ENCODE data around the gene TAP1. TPM values are rescaled to one million over a fixed set of nuclear protein-coding genes. Genes with fewer than 3 reads are reported as not detected.

The TAP1 gene
- total RNA-seq, 1 experiment from 2014 or later: 12.1 TPM

- no peak overlapping the region for H2BK15ac ChIP-seq (ENCODE audit: low read depth, low read length)
- no CpG with 5 or more reads among the region's 2 CpGs for WGBS (ENCODE audit: extremely low coverage, insufficient read length, low lambda C conversion rate)
- H3K23me2 ChIP-seq (ENCODE audit: insufficient read length, low read depth, low read length, poor library complexity, severe bottlenecking): no peaks in the 10 kb centered on the region
- no peak overlapping the region for H4K8ac ChIP-seq (replicated peaks; ENCODE audit: insufficient read length, low read depth, low read length)
- no peak overlapping the region for H2BK20ac ChIP-seq (ENCODE audit: low read depth, low read length, poor library complexity, severe bottlenecking)
- no peak overlapping the region for H3K14ac ChIP-seq (ENCODE audit: insufficient read depth, low read length)
- no peak overlapping the region for H2AK5ac ChIP-seq (ENCODE audit: insufficient read length, low read length)
- Mint-ChIP-seq H3K4me3 (no peak overlapping the region), H3K4me1 (peaks cover 0 to 9% of the 10 kb centered on the region in 2 experiments; a peak in 2 of 4 replicates), H3K9me3 (no peaks in the 10 kb centered on the region), H3K36me3 (ENCODE audit: insufficient read depth in 1 of 3, low read depth in 3 of 3) (no peaks in the 10 kb centered on the region), H3K27ac (no peak overlapping the region), H3K27me3 (ENCODE audit: low read depth) (peaks cover 14% of the 10 kb centered on the region)
- H2BK120ac ChIP-seq (ENCODE audit: low read depth, low read length, poor library complexity, severe bottlenecking): no peak overlapping the region
- no peaks in the 10 kb centered on the region for H3K9me3 ChIP-seq (ENCODE audit: control insufficient read depth, low read depth, low read length)
- no peak for DNase-seq
- H3K9ac ChIP-seq (ENCODE audit: extremely low read depth, insufficient read length, low read length): no peak overlapping the region
- no peak overlapping the region for H2AFZ ChIP-seq (ENCODE audit: low read length)
- H2BK5ac ChIP-seq (ENCODE audit: insufficient read length, low read length): no peak overlapping the region
- no peak overlapping the region for H3K27ac ChIP-seq (ENCODE audit: insufficient read length, low read depth, low read length)
- no peaks in the 10 kb centered on the region for H3K27me3 ChIP-seq (ENCODE audit: insufficient read depth, low read length)
- H3T11ph ChIP-seq (ENCODE audit: low read length): no peak overlapping the region
- H3K4ac ChIP-seq (ENCODE audit: low read depth, low read length): no peak overlapping the region
- H3K56ac ChIP-seq (ENCODE audit: insufficient read length, low read depth, low read length): no peak overlapping the region
- H3K79me1 ChIP-seq (ENCODE audit: insufficient read depth, low read depth, low read length, poor library complexity, severe bottlenecking): no peaks in the 10 kb centered on the region
- H4K5ac ChIP-seq (ENCODE audit: insufficient read length, low read depth, low read length): no peak overlapping the region
- no peak overlapping the region for H3K23ac ChIP-seq (ENCODE audit: insufficient read length, low read depth, low read length)
- no peak overlapping the region for H2BK12ac ChIP-seq (ENCODE audit: insufficient read length, low read depth, low read length)
- H3K4me2 ChIP-seq (ENCODE audit: insufficient read depth, insufficient read length, low read length): no peak overlapping the region
- H3K79me2 ChIP-seq (ENCODE audit: insufficient read depth, low read length): no peaks in the 10 kb centered on the region
- no peak overlapping the region for H4K91ac ChIP-seq (ENCODE audit: insufficient read length, low read depth, low read length)
- no peaks in the 10 kb centered on the region for H4K20me1 ChIP-seq (ENCODE audit: control insufficient read depth, insufficient read depth, insufficient read length)
- no peak overlapping the region for H3K18ac ChIP-seq (ENCODE audit: insufficient read length, low read depth, low read length)
- H3K4me1 ChIP-seq (ENCODE audit: insufficient read depth, low read length): no peaks in the 10 kb centered on the region
- TF ChIP-seq CTCF (conservative IDR thresholded peaks at IDR 0.05): no peak
These were observed 34.6 kb downstream of the TAP1 start for GRCh38 chr6:32818867-32819266.
